ENCODE results near the gene IPMK.

The IPMK gene

GRCh38 chr10:58300676-58301075, 33.0 kb upstream of the IPMK start:
- DNase-seq (ENCODE audit: low read depth), result no peak
- no peak overlapping the region for H3K4me3 ChIP-seq (ENCODE audit: low read length)
- TF ChIP-seq, protein P1, sequence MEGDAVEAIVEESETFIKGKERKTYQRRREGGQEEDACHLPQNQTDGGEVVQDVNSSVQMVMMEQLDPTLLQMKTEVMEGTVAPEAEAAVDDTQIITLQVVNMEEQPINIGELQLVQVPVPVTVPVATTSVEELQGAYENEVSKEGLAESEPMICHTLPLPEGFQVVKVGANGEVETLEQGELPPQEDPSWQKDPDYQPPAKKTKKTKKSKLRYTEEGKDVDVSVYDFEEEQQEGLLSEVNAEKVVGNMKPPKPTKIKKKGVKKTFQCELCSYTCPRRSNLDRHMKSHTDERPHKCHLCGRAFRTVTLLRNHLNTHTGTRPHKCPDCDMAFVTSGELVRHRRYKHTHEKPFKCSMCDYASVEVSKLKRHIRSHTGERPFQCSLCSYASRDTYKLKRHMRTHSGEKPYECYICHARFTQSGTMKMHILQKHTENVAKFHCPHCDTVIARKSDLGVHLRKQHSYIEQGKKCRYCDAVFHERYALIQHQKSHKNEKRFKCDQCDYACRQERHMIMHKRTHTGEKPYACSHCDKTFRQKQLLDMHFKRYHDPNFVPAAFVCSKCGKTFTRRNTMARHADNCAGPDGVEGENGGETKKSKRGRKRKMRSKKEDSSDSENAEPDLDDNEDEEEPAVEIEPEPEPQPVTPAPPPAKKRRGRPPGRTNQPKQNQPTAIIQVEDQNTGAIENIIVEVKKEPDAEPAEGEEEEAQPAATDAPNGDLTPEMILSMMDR (conservative IDR thresholded peaks at IDR 0.05; ENCODE audit: low read depth, low read length), result no peak

DNA sequence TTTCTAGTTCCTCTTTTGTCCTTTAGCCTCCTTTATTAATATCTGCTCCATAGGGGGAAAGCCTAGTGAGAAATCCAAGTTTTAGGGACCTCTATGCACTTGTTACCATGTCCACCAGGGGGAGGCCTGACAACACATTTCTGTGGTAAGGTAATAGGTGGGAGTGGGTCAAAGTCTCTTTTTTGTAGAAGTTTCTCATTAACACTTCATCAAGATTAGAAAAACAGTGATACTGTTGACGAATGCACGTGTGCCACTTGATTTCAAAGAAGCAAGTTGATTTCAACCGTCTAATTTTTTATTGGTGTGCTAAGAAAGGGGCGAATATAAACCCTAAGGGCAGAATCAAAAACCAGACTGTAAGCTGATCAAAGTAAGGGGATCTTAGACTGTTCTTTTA, 31.9 kb upstream of the IPMK start:
- TF ChIP-seq, protein P1 (conservative IDR thresholded peaks at IDR 0.05; ENCODE audit: low read depth, low read length), result peak; percentile 93
- H3K4me3 ChIP-seq (ENCODE audit: low read length), result no peak overlapping the region
- DNase-seq (ENCODE audit: low read depth), result no peak

GRCh38 chr10:58293989-58294388, 26.3 kb upstream of the IPMK start:
- TF ChIP-seq, protein P1 (conservative IDR thresholded peaks at IDR 0.05; ENCODE audit: low read depth, low read length), result no peak
- DNase-seq (ENCODE audit: low read depth), result no peak
- no peak overlapping the region for H3K4me3 ChIP-seq (ENCODE audit: low read length)

GRCh38 chr10:58291538-58292174, 24.0 kb upstream of the IPMK start:
- TF ChIP-seq, protein P1 (conservative IDR thresholded peaks at IDR 0.05; ENCODE audit: low read depth, low read length), result peak; percentile 77
- H3K4me3 ChIP-seq (ENCODE audit: low read length), result no peak overlapping the region
- no peak for DNase-seq (ENCODE audit: low read depth)

DNA sequence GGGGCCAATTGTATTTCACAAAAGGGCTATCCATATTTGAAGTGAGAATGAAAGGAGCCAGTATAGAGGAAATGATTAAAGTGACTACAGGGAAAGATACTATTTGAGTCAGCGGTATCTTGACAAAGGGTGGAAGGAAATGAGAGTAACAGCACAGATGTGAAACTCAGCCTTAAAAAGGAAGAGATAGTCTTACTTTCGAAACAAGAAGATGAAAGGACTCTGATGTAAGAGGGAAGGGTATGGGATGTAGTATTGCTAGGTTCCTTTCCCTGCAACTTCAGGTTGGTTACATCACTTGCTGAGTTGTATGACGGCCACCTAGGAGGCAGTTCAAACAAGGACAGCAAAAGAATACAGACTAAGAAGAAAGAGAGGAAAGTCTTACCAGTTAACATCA, 14.9 kb upstream of the IPMK start:
- TF ChIP-seq, protein P1 (conservative IDR thresholded peaks at IDR 0.05; ENCODE audit: low read depth, low read length), result no peak
- no peak overlapping the region for H3K4me3 ChIP-seq (ENCODE audit: low read length)
- DNase-seq (ENCODE audit: low read depth), result no peak

- no peak overlapping the region for H3K4me3 ChIP-seq (ENCODE audit: low read length)
- TF ChIP-seq, protein P1 (conservative IDR thresholded peaks at IDR 0.05; ENCODE audit: low read depth, low read length), result no peak
- no peak for DNase-seq (ENCODE audit: low read depth)
Observed at GRCh38 chr10:58281092-58281752, 13.5 kb upstream of the IPMK start.

- no peak overlapping the region for H3K4me3 ChIP-seq (ENCODE audit: low read length)
- TF ChIP-seq, protein P1 (conservative IDR thresholded peaks at IDR 0.05; ENCODE audit: low read depth, low read length), result no peak
- no peak for DNase-seq (ENCODE audit: low read depth)
Observed at GRCh38 chr10:58280477-58280876, 12.8 kb upstream of the IPMK start.
